ENCODE results near the gene COL15A1.

DNA sequence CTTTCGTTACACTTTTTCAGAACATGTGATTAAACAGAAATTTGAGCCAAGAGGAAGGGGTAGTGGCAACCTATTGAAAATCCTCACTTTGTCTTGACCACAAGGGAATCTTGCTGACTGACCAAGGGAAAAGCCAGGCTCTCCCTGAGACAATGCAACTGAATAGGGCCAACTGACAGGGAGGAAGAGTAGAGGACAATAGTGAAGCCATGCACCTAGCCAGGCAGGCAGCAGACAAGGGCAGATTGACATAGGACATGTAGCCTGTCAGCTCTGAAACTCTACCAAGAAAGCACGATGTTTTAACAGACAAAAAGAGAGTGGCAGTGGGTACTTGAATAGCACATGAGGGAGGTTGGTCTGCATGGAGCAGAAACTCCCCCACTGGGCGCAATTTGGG lies 152.7 kb downstream of the COL15A1 start:
- TF ChIP-seq TAF1 (IDR thresholded peaks at IDR 0.05; ENCODE audit: borderline replicate concordance, insufficient read depth, low read length), result no peak
- TF ChIP-seq, protein P1, sequence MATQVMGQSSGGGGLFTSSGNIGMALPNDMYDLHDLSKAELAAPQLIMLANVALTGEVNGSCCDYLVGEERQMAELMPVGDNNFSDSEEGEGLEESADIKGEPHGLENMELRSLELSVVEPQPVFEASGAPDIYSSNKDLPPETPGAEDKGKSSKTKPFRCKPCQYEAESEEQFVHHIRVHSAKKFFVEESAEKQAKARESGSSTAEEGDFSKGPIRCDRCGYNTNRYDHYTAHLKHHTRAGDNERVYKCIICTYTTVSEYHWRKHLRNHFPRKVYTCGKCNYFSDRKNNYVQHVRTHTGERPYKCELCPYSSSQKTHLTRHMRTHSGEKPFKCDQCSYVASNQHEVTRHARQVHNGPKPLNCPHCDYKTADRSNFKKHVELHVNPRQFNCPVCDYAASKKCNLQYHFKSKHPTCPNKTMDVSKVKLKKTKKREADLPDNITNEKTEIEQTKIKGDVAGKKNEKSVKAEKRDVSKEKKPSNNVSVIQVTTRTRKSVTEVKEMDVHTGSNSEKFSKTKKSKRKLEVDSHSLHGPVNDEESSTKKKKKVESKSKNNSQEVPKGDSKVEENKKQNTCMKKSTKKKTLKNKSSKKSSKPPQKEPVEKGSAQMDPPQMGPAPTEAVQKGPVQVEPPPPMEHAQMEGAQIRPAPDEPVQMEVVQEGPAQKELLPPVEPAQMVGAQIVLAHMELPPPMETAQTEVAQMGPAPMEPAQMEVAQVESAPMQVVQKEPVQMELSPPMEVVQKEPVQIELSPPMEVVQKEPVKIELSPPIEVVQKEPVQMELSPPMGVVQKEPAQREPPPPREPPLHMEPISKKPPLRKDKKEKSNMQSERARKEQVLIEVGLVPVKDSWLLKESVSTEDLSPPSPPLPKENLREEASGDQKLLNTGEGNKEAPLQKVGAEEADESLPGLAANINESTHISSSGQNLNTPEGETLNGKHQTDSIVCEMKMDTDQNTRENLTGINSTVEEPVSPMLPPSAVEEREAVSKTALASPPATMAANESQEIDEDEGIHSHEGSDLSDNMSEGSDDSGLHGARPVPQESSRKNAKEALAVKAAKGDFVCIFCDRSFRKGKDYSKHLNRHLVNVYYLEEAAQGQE (IDR thresholded peaks at IDR 0.05; ENCODE audit: insufficient read depth in 1 of 2, low read depth in 2 of 2, low read length in 2 of 2), result no peak
- TF ChIP-seq POLR2AphosphoS5 (IDR thresholded peaks at IDR 0.05; ENCODE audit: low read depth, low read length), result no peak
- TF ChIP-seq FOXP2 (optimal IDR thresholded peaks at IDR 0.05; ENCODE audit: borderline replicate concordance, extremely low read depth, extremely low read length, insufficient read depth), result no peak
- no peak for TF ChIP-seq SIN3A (IDR thresholded peaks at IDR 0.05; ENCODE audit: borderline replicate concordance, insufficient read depth, low read length)
